SJSA1 (cell line): Measurements from ENCODE around the gene MLN. TPM values are rescaled to one million over a fixed set of nuclear protein-coding genes. Genes with fewer than 3 reads are reported as not detected.
A peak's percentile ranks its signal among the peaks of the same experiment; 100 is the strongest.

Source experiments
- DNase-seq, 2 experiments: peaks; one replicate each; pipeline ENCODE4 v3.0.0-alpha.2; 2015 to 2020; ENCODE audit warnings: low spot score in 2 of 2, low read depth in 1 of 2
- H3K27ac ChIP-seq: fragments of 250-450 bp; sonication (Bioruptor Pico); 2 replicates; pipeline ENCODE4 v1.5.1; 2020; ENCODE audit warnings: mild to moderate bottlenecking, moderate library complexity
- H3K27me3 ChIP-seq: fragments of 250-450 bp; sonication (Bioruptor Pico); replicated peaks from 2 replicates; pipeline ENCODE4 v1.5.1; 2020; ENCODE audit warnings: mild to moderate bottlenecking, moderate library complexity
- H3K36me3 ChIP-seq: fragments of 250-450 bp; sonication (Bioruptor Pico); 2 replicates; pipeline ENCODE4 v1.5.1; 2020; ENCODE audit warnings: mild to moderate bottlenecking
- H3K4me1 ChIP-seq: fragments of 250-450 bp; sonication (Bioruptor Pico); replicated peaks from 2 replicates; pipeline ENCODE4 v1.6.1; 2021; ENCODE audit warnings: mild to moderate bottlenecking
- H3K4me3 ChIP-seq: fragments of 250-450 bp; sonication (Bioruptor Pico); 2 replicates; pipeline ENCODE4 v1.5.1; 2020; ENCODE audit warnings: mild to moderate bottlenecking
- H3K9me3 ChIP-seq: fragments of 250-450 bp; sonication (Bioruptor Pico); replicated peaks from 2 replicates; pipeline ENCODE4 v1.5.1; 2020; ENCODE audit warnings: mild to moderate bottlenecking
- total RNA-seq: library from RNA; depleted of rRNA; stranded (reverse); fragments of >200 nt; shearing (Covaris generic); gene quantifications from 2 replicates; pipeline ENCODE4 v1.2.3, GENCODE V29; 2014

MLN gene
- total RNA-seq, 1 experiment from 2014 or later, result not detected

DNA sequence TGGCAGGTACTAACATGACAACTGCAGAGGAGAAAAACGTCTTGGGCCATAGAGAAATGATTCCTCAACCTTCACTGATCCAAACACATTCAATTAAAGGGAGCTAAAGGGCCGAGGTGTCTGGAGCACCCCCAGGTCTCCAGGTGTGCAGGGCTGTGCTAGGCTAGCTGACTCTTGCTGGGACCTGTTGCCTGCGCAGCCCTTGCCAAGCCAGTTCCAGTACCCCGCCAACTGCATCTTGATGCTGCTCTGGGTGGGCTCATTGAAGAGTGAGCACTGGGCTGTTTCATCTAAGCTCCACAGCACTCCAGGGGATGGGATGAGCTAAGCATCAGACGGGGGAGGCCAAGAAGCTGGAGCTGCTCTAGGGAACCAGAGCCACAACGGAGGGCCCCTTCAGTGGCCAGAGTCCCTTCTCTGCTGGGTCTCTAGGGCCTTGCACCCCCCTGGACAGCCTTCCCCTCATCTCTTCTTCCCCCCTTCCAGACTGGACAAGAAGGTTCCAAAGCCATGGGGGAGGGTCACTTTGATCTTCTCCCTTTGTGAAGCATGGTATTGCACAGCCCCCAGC lies 30.8 kb downstream of the MLN start:
- H3K36me3 ChIP-seq, result peaks cover 60% of the 10 kb centered on the region
- no peak overlapping the region for H3K27ac ChIP-seq
- no peak for DNase-seq
- H3K4me3 ChIP-seq, result no peak overlapping the region
- peaks cover 58% of the 10 kb centered on the region for H3K4me1 ChIP-seq
- H3K9me3 ChIP-seq, result no peaks in the 10 kb centered on the region
- H3K27me3 ChIP-seq, result no peaks in the 10 kb centered on the region

DNA sequence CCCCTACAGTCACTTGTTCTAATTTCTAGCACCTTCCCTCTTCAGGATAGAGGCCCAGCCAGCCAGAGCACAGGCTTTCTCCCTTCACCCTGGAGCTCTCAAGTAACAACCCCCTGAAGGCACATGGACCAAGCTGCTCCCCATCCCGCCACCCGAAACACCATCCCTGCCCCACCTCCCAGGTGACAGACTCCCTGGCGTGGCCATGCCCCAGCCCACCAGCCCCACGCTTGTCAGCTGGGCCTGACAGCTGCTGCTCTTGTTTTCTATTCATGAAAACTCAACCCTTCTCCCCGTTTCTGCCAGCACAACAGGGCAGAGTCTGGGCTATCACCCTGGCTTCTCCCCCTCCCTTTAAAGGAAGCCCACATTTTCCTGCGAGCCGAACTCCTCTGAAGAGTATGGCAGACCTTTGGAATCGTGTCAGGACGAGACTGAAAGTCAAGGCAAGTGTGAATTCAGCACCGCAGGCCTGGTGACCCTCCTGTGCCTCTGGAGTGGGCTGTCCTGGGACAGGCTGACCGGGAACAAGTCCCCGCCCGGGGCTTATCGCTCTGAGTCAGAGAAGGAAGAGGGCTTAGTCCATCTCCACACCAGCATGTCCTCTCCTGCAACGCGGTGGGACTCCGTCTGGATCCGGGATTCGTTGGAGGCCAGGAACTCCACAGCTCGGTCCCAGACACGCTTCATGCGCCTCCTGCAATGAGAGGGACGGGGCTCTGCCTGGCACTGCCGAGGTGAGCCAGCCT lies 31.5 kb downstream of the MLN start:
- Histone ChIP-seq H3K9me3 (no peaks in the 10 kb centered on the region), H3K27ac (peak overlapping the region; percentile 42), H3K4me3 (no peak overlapping the region), H3K27me3 (no peaks in the 10 kb centered on the region), H3K4me1 (peaks cover 58% of the 10 kb centered on the region), H3K36me3 (peaks cover 53% of the 10 kb centered on the region)
- no peak for DNase-seq

DNA sequence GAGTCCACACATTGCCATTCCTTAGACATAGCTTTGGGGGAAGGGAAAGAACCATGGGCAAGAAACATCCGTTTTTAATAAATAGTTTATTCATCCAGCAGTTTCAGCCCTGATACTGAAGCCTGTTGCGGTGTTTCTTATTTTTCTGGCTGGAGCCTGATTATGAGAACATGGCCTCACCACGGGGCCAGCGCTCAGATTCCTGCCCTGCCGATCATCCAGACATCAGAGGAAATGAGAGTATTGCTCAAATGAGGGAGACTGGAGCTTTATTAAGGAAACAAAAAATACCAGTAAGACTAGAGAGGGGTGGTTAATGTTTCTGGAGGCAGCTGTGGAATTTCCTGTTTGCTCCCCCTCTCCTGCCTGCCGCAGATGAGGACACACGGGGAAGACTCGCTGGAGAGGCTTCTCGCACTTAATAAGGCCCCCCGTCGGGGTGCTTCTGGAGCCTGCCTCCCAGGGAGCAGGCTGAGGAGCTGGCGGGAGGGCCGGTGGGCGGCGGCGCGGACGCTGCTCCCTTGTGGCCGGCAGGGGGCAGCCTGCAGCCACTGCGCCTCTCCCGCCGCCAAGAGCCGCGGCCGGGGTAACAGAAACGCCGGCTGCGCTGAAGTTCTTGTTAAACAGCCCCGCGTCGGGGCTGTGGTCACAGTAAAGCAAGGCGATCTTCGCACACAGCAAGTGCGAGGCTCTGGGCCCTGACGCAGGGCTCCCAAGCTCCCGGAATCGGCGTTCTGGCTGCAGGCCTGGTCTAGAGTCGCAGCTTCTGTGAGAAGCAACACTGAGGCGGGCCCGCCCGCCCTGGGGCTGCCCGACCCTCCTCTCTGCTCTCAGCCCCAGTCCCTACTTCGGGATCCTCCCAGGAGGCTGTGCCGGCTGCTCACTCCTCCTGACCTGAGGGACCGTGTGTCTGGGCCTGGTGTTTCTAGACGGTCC lies 32.4 kb downstream of the MLN start:
- no peaks in the 10 kb centered on the region for H3K27me3 ChIP-seq
- no peaks in the 10 kb centered on the region for H3K9me3 ChIP-seq
- H3K27ac ChIP-seq, result peak overlapping the region; percentile 91
- DNase-seq, result peak; percentile 96 to 99
- peaks cover 58% of the 10 kb centered on the region for H3K4me1 ChIP-seq
- H3K36me3 ChIP-seq, result peaks cover 44% of the 10 kb centered on the region
- H3K4me3 ChIP-seq, result no peak overlapping the region

DNA sequence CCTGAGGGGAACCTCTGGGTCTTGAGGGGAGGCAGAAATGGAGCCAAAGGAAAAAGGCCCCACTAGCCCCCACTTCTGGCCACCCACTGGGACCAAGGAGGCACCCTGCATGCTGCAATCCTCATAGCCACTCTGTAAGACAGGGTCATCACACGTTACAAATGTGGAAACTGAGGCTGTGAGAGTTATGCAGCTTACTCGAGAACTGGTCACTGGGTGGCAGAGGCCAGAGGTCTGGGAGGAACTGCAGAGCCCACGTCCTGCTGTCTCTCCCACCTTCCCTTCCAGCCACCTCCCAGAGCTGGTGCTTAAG lies 33.0 kb downstream of the MLN start:
- H3K4me1 ChIP-seq, result peaks cover 58% of the 10 kb centered on the region
- no peak for DNase-seq
- no peak overlapping the region for H3K4me3 ChIP-seq

DNA sequence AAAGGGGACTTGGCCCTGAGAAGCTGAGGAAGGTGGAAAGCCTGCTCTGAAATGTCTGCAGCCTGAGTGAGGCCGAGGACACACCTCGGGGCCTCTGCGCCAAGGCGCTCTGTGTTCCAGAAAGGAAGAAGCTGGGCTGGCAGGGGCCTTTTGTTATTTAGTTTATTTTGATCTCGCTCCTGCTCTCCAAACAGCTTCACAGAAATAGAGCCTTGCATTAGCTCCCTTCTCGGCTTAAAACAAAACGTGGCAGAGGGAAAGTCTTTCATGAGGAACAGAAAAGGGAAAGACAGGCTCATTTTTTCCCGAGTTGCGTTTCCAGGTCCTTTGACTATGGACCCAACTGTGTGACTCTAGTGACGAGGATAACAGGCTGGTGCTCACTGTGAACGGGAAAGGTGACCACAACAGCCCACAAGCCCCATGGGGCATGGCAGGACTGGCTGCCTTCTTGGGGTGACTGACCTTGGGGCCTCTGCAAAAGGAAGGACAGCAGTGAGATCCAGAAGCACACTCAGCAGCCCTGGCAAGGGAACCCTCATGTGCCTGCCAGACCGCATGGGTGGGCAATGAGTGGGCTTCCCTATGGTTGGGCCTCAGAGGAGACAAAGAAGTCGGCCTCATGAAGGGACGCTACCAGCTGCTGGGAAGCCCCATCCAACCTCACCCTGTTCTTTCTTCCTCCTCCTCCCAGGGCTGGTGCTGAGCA lies 33.5 kb downstream of the MLN start:
- no peaks in the 10 kb centered on the region for H3K27me3 ChIP-seq
- peaks cover 58% of the 10 kb centered on the region for H3K4me1 ChIP-seq
- no peak overlapping the region for H3K4me3 ChIP-seq
- H3K9me3 ChIP-seq, result no peaks in the 10 kb centered on the region
- peak overlapping the region; percentile 91 for H3K27ac ChIP-seq
- peaks cover 33% of the 10 kb centered on the region for H3K36me3 ChIP-seq
- DNase-seq, result peak in 1 of 2 experiments; percentile 46

More for the DNA sequence above, 33.0 kb downstream of the MLN start:
- Histone ChIP-seq H3K27me3 (no peaks in the 10 kb centered on the region), H3K27ac (peak overlapping the region; percentile 91), H3K36me3 (peaks cover 38% of the 10 kb centered on the region), H3K9me3 (no peaks in the 10 kb centered on the region)

DNA sequence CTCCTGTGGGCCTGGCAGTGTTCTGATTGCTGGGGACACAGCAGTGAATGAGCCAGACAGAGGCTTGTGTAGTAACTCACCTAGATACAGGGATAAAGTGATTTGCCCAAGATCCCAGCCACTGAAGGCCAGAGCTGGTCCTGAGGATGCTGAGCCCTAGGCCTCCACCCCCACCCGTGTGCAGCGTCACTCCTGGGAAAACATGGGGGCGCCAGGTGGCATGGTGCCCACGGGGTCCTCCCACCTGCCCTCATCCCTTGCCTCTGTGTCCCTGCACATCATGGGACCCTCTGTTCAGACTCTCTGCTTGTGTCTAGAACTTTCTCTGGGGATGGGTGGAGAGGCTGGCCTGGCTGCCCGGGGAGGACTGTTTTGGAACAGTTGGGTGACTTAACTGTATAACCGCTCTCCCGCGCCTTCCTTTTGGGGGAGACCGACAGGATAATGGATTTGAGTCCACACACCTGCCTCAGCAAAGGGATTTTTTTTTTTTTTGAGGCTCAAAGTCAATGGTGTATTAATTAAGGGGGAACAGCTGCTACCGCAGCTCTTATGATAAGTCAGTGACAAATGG lies 34.5 kb downstream of the MLN start:
- peaks cover 58% of the 10 kb centered on the region for H3K4me1 ChIP-seq
- H3K27me3 ChIP-seq, result no peaks in the 10 kb centered on the region
- H3K36me3 ChIP-seq, result peaks cover 23% of the 10 kb centered on the region
- no peaks in the 10 kb centered on the region for H3K9me3 ChIP-seq
- H3K27ac ChIP-seq, result peak overlapping the region; percentile 91
- H3K4me3 ChIP-seq, result no peak overlapping the region
- DNase-seq, result no peak

DNA sequence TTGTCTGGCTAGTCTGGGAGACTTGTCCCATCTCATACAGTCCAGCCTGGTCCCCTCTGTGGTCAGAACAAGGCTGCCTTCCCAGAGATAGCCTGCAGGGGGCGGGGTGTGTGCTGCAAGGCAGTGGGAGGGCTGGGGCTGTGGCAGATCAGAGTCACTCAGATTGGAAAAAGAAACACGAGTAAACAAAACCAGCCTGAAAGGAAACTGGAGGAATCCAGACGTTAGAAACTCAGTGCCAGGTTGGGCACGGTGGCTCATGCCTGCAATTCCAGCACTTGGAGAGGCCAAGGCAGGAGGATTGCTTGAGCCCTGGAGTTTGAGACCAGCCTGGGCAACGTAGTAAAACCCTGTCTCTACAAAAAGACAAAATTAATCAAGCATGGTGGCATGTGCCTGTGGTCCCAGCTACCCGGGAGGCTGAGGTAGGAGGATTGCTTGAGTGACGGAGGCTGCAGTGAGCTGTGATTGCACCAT lies 35.1 kb downstream of the MLN start:
- H3K27ac ChIP-seq, result peak overlapping the region; percentile 5
- H3K4me1 ChIP-seq, result peaks cover 55% of the 10 kb centered on the region
- H3K27me3 ChIP-seq, result no peaks in the 10 kb centered on the region
- DNase-seq, result peak; percentile 80 to 93
- no peaks in the 10 kb centered on the region for H3K9me3 ChIP-seq
- H3K36me3 ChIP-seq, result peaks cover 21% of the 10 kb centered on the region
- no peak overlapping the region for H3K4me3 ChIP-seq

DNA sequence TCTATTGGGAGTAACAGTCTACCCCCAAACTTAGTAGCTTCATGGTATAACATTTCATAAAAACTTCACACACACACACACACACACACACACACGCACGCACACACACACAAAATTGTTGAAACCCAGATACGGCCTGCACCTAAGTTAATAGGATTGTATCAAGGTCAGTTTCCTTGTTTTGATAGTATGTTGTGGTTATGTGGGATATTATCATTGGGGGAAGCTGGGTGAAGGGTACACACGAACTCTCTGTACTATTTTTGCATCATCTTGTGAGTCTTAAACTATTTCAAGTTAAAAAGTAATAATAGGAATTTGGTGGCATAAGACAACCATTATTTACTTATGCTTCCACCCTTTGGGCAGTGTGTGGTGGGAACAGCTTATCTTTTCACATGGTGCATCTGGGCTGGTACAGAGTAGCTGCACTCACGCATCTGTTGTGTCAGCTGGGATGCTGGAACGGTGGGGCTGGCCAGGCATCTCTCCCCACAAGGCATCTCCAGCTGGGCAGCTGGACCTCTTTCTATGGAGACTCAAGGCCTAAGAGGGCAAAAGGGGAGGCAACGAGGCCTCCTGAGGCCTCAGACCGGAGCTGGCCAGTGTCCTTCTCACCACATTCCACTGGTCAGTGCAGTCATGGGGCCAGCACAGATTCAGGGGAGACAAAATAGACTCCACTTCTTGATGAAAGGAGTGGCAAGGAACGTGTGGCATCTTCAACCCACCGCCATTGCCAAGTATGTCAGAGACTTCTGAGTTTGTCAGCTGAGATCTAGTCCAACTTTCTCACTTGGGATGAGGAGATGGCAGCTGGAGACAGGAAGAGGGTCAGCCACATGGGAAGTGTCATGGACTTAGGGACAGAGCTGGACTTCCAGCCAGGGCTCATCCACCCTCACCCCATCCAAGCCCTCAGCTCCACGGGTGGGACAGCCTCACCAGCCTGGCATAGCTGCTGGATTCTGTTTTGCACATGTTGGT lies 36.6 kb downstream of the MLN start:
- H3K27me3 ChIP-seq, result no peaks in the 10 kb centered on the region
- H3K9me3 ChIP-seq, result no peaks in the 10 kb centered on the region
- H3K4me1 ChIP-seq, result peaks cover 43% of the 10 kb centered on the region
- no peak overlapping the region for H3K27ac ChIP-seq
- H3K36me3 ChIP-seq, result peaks cover 6% of the 10 kb centered on the region
- no peak for DNase-seq
- H3K4me3 ChIP-seq, result no peak overlapping the region

DNA sequence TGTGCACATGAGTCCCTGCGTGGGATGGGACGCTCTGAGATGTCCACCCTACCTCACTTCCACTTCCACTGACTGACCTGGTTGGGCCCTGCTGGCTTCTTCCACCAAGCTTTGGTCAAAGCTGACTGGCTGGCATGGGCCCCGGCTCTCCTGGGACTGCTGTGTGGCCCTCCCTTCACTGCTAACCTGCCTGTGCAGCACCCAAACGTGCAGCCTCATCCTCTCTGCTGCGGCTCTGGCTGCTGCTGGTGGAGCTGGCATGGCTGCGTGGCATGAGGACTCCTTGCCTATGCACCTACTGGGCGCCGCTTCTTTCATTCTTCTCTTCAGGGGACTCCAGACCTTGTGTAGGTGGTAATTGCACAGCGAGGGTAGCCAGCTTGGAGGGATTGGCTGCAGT lies 38.4 kb downstream of the MLN start:
- Histone ChIP-seq H3K4me1 (peaks cover 43% of the 10 kb centered on the region), H3K27me3 (no peaks in the 10 kb centered on the region), H3K9me3 (no peaks in the 10 kb centered on the region), H3K27ac (no peak overlapping the region), H3K36me3 (no peaks in the 10 kb centered on the region), H3K4me3 (no peak overlapping the region)
- no peak for DNase-seq

DNA sequence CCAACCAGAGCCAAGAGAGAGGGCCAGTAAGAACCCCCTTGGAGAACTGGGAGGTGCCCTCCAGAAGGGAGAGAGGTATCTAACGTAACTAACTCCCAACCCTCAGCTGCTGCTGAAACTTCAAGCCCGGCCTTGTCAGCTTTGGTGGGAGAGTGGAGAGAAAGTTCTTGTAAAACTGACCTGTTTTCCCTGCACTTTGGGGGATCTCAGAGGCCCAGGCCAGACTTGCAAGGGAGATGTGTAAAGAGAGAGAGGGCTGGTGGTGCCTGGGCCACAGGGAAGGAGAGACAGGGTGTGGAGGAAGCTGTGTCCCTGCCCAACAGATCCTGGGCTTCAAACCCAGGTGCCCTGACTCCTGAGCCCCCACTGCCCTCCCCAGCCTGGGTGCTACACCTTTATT lies 39.8 kb downstream of the MLN start:
- Histone ChIP-seq H3K36me3 (no peaks in the 10 kb centered on the region), H3K27ac (no peak overlapping the region), H3K4me1 (peaks cover 34% of the 10 kb centered on the region), H3K9me3 (no peaks in the 10 kb centered on the region), H3K27me3 (no peaks in the 10 kb centered on the region), H3K4me3 (no peak overlapping the region)
- DNase-seq, result no peak

DNA sequence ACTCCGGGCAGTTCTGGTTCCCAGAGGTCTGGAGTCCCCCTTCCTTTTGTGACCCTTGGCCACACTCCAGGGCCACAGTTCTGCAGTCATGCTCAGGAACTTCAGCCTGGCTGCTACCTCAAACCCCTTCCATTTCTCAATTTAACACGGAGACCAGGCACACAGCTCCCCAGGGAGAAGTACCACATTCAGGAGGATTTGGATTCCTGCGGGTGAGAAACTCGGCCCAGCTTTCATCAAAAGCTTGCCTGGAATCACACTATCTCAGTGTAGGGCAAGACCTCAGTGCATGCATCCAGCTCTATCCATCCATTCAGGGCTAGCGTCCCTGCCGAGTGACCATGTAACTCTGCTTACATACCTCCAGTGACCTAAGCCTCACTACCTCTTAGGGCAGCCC lies 40.3 kb downstream of the MLN start:
- Histone ChIP-seq H3K27ac (no peak overlapping the region), H3K27me3 (no peaks in the 10 kb centered on the region), H3K4me1 (peaks cover 33% of the 10 kb centered on the region), H3K9me3 (no peaks in the 10 kb centered on the region), H3K4me3 (no peak overlapping the region), H3K36me3 (no peaks in the 10 kb centered on the region)
- no peak for DNase-seq

DNA sequence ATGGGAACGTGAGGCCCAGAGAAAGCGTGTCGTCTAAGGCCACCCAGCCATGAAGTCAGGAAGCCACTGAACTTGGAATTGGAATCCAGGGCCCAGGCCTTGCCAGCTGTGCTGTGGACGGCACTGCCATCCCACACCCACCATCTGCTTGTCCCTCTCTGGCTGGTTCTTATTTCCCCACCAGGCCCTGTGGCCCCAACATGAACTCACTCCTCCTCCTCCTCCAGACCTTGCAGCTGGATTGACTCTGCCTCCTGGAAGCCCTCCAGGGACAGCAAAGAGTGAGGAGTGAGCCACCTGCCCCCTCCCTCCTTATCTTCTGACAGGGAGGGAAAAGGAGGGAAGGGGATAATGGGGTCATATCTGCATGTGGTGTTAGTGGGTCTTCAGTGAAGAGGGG lies 41.1 kb downstream of the MLN start:
- Histone ChIP-seq H3K27ac (no peak overlapping the region), H3K27me3 (no peaks in the 10 kb centered on the region), H3K4me1 (peaks cover 30% of the 10 kb centered on the region), H3K9me3 (no peaks in the 10 kb centered on the region), H3K4me3 (no peak overlapping the region), H3K36me3 (no peaks in the 10 kb centered on the region)
- DNase-seq, result no peak
